GM21737 (cell line): Measurements from ENCODE around the gene GAST.
"Not testable (repeated sequence)": the region's sequence is repeated elsewhere in the genome, so short reads cannot be mapped to it uniquely, and the experiment has no call there.

Experiments used
- ATAC-seq: cut with Tn5 transposase; IDR thresholded peaks from one replicate; pipeline ENCODE4 v1.9.1; 2021; ENCODE audit warnings: mild to moderate bottlenecking, moderate library complexity; ENCODE audit not compliant: unreplicated experiment

Gene GAST

DNA sequence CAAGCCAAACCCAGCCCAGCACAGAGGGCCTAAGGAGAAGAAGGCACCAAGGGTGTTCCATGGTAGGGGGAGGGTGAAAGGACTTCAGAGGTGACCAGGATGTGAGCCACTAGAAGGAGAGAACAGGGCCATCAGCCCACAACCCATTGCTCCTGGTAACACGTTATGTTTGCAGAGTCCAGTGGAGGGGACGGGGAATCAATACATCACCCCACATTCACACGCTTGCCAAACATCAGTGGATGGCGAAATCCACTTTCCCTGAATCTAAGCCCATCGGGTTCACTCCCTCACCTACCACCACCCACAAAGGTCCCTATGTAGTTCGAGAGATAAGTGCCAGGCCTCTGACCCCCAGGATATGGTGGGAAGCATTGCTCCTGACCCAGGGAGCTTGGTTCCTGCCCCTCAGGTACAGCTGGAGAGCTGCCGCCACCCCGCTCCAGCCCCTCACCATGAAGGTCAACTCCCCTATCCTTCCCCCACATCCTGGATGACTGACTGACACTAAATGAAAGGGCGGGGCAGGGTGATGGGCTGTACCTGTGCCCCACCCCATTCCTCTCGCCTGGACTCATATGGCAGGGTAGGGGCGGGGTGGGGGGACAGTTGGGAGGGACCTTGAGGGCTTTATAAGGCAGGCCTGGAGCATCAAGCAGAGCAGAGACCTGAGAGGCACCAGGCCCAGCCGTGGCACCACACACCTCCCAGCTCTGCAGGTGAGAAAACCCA, at the start of gene GAST:
Gene GAST (plus strand): TSS at position 663 of the 732 bp plus-strand sequence. CDS start 3,106 bp downstream, outside the sequence.
- no peak for ATAC-seq

GRCh38 chr17:41663451-41664171, 48.5 kb upstream of the GAST start:
- ATAC-seq: no peak

DNA sequence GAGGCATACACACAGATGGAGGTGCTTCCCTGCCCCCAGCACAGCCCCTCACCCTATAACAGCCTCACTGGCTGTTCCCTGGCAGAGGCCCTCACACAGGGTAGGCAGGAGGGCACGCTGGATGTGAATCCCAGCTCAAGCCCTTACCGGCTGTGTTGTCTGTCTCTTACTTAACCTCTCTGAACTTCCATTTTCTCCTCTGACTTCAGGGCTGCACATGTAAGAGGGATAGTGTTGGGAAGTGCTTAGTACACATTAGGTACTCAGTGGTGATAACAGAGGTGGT, 48.0 kb upstream of the GAST start:
- ATAC-seq: no peak

DNA sequence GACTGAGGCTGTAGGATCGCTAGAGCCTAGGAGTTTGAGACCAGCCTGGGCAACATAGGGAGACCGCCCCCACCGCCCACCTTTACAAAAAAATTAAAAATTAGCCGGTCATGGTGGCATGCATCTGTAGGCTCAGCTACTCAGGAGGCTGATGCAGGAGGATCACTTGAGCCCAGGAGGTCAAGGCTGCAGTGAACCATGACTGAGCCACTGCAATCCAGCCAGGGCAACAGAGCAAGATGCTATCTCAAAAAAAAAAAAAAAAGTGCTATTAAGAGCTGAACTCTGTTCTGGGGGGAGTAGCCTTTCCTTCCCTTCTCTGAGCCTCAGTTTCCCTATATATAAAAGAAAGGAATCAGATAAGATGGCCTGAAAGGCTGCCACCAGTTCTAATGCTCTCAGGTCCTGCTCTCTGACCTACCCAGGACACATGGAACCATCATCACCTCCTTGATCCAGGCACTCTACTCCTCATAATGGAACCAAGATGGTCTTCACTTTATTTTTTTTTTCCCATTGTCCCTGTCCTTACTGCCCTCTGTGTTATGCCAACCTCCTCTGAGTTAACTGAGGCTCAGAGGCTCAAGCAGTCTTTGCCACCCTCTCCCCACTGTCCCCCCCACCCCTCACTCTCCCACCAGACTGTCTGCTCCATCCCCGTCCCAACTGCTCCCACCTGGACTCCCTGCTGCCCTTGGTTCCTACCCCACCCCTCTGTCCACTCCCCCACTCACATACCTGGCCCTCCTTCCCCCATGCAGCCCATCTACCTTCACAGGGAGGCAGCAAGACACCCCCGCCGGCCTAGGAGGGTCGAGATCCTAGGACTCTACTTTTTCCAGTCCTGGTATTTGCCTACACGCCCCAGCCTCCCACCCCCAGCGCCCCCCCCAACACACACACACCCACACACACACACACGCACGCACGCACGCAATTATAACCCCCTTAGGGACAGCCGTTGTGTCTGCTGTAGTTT, 47.3 kb upstream of the GAST start:
- no peak for ATAC-seq

DNA sequence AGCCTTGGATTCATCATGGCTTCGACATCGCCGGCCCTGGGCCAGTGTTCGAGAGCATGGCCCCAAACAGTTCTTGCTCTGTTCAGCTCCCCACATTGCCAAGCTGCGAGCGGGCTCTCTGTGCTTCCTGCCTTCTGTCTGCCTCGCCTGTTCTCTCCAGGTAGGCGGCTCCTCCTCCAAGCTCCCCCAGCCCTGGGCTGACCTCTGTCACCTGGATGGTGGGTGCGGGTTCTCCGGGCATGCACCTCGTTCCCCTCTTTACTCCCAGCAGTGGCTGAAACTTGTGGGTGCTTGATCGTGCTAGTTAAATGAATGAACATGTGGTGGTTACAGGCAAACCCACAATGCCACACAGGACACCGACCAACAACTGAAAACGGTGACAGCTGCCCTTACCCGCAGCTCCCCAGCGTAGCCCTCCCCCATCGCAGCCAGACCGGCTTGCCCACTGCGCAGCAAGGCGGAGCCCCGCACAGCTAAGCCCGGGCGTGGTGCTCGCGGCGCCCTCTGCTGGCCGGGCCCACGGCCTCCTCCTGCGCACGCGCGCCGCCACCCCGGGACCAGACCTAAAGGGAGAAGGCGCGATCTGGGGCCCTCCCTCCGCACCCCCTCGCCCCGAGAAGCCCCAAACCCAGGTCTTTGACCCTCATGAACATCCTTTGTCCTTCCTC, 46.4 kb upstream of the GAST start:
- peak; percentile 59 for ATAC-seq

GRCh38 chr17:41666237-41666641, 45.9 kb upstream of the GAST start:
- ATAC-seq: peak; percentile 38

DNA sequence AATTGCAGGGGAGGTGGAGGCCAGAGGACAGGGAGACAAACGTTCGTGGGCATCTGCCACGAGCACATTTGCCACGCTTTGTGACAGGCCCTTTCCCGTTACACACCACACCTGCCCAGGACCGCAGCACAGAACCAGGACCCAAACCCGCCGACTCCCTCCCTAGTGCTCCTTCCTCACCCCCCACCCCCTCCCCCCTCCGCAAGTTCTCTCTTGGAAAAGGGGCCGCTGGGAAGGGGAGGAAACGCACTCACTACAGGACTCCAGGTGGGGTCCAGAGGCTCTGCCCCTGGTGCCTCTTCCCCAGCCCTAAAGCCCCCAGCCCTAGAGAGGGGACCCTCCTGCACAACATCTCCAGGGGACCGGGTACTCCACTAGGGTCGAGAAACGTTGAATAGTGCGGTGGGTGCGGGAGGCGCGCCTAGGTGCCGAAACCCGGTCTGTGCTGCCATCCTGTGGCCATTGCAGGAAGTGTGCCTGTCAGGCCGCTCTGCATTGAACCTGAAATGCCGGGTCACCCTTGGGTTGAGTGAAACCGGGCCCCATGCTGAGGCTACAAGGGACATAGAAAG, 45.3 kb upstream of the GAST start:
- no peak for ATAC-seq

DNA sequence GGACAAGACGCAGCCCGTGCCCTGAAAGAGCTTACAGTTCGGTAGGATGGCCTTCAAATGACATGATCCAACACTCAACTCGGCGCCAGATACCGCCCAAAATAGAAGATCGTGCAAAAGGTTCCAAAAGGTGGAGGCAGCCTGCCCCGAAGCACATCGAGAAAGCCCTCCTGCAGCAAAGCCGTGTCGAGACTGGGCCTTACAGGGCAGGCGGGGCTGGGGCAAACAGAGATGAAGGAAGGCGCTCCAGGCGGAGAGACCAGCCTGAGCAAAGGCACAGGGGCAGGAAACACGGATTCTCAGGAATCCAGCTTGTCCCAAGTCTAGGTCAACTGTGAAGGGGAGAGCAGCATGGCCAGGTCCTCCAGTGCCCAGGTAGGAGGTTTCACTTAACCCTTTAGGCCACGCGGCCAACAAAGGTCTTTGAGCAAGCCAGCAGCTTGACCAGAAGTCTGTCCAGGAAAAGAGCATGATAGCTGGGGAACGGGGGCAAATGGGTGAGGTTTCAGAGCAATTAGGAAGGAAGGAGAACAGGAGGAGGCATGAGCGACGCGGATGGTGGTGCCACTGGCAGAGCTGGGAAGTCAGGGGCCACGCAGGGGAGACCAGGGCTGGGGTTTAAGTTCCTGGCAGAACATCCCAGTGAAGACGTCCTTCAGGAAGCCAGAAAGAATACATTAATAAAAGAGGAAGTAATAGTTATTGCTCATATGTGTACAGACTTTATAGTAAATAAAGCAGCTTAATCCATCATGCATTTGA, 44.7 kb upstream of the GAST start:
- no peak for ATAC-seq

- ATAC-seq: no peak
These were observed 40.0 kb upstream of the GAST start for GRCh38 chr17:41672153-41672552.

- not testable (repeated sequence) for ATAC-seq
These were observed 36.7 kb upstream of the GAST start for GRCh38 chr17:41675157-41676057.

DNA sequence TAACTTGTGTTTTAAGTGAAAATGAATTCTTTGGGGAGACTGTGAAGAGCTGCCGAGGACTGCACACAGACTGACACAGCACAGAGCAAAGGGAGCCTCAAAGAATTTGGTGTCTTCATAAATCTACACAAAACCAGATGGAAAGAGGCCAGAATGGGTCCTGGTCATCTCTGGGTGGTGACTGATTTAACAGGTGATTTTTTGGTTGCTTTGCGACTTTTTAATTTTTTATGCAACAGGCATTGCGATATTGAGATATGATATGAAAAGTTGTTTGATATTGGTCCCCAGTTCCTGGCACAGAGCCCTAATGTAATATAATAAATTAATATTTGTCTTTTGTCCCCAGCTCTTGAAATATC, 36.1 kb upstream of the GAST start:
- no peak for ATAC-seq

GRCh38 chr17:41678411-41678906, 33.7 kb upstream of the GAST start:
- peak; percentile 21 for ATAC-seq

- peak; percentile 57 for ATAC-seq
These were observed 33.0 kb upstream of the GAST start for GRCh38 chr17:41678907-41679739.

DNA sequence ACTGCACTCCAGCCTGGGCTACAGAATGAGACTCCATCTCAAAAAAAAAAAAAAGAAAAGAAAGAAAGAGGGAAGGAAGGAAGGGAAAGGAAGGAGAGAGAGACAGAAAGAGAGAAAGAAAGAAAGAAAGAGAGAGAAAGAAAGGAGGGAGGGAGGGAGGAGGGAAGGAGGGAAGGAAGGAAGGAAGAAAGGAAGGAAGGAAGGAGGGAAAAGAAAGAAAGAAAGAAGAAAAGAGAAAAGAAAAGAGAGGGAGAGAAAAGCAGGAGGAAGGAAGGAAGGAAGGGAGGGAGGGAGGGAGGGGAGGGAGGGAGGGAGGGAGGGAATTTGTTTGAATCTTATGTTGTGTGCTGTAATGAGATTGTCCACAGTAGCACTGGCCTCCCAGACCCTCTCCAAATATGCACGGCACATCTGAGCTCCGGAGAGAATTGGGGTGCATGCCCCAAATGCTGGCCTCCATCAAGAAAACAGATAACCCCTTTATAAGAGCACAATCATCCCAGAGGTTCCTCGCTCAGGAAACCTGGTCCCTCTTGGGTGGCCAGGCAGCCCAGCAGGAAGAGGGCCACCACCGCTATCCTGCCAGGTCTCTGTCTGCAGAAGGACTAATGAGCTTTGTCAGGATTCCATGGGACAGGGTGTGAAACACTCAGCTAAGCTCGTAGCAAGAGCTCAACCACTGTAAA, 32.2 kb upstream of the GAST start:
- ATAC-seq: no peak

DNA sequence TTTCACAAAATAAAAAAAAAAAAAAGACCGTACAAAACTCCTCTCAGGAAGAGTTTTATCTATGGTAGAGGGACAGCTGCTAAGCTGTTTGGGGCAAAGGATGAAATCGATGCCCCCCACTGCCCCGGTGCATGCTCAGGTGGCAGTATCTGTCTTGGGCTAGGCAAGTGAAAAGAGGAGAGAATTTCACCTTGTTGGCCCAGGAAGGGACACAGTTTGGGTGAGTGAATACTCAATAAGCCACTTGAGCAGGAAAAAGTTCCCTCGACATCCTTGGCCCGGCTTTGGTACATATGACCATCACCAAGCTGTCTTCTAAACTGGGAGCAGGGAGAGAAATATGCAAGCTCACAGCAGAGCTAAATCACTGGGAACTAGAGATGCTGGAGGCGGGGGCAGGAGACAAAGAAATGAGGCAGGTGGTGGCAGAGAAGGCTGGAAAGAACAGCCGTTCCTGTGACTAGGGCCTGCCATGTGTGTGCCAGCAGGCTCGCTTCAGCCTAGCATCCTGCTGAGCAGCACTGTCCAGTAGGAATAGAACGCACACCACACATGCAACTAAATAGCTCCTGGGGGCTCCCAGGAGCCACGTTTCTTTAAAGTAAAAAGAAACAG, 31.6 kb upstream of the GAST start:
- ATAC-seq: no peak

GRCh38 chr17:41681776-41682175, 30.4 kb upstream of the GAST start:
- no peak for ATAC-seq

GRCh38 chr17:41682631-41683030, 29.5 kb upstream of the GAST start:
- no peak for ATAC-seq
